ENCODE results near the gene AFAP1. TPM values are rescaled to one million over a fixed set of nuclear protein-coding genes. Genes with fewer than 3 reads are reported as not detected.
A peak's percentile ranks its signal among the peaks of the same experiment; 100 is the strongest.
"Not testable (repeated sequence)": the region's sequence is repeated elsewhere in the genome, so short reads cannot be mapped to it uniquely, and the experiment has no call there.

The AFAP1 gene
- total RNA-seq, 1 donor from 2014 or later, result 30.8 TPM

DNA sequence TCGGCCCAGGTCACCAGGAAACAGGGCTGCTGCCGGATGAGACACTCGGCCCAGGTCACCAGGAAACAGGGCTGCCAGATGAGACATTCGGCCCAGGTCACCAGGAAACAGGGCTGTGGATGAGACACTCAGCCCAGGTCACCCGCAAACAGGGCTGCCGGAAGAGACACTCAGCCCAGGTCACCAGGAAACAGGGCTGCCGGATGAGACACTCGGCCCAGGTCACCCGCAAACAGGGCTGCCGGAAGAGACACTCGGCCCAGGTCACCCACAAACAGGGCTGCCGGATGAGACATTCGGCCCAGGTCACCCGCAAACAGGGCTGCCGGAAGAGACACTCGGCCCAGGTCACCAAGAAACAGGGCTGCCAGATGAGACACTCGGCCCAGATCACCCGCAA, 21.5 kb downstream of the AFAP1 start:
- DNase-seq (ENCODE audit: low read depth), result not testable (repeated sequence)

DNA sequence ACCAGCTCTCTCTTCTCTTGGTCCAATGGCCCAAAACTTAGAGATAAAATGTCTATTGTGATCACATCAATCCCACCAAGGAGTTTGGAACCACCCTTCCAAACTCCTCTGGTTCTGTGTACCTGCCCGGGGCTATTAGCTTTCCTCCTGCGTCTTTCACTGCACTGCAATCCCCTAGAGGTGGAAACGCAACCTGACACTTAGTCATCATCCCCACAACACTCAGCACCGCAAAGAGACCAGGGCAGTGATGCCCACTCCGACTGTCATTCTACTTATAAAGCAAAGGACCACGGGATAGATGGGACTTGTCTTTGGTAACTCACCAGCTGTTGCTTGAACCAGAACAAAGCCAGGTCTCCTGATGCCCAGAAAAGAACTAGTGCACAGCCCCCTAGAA, 22.0 kb downstream of the AFAP1 start:
- DNase-seq (ENCODE audit: low read depth), result peak; percentile 37

DNA sequence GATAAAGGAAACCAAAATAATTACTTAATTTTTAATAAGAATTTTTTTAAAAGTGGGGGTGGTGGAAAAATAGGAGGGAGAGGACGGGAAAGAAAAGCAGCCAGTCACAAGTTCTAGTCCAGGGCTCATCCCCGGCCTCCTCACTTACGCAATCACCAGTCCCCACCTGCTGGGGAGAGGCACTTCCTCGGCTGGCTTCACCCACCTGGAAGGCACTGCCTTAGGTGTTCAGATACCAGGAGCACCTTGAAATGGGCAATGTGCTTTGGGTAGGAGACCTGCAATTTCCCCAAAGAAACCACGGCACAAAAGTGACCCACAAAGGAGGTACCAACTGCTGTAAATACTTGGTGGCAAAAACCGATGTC, 23.8 kb downstream of the AFAP1 start:
- no peak for DNase-seq (ENCODE audit: low read depth)

DNA sequence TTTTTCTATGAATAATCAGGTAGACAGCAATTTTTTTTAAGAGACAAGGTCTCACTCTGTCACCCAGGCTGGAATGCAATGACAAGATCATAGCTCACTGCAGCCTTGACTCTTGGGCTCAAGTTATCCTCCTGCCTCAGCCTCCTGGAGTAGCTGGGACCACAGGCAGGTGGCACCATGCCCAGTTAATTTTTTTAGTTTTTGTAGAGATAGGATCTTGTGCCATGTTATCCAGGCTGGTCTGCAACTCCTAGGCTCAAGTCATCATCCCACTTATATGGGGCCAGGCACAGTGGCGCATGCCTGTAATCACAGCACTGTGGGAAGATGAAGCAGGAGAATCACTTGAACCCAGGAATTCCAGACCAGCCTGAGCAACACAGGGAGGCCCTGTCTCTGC, 26.8 kb downstream of the AFAP1 start:
- DNase-seq (ENCODE audit: low read depth), result no peak

DNA sequence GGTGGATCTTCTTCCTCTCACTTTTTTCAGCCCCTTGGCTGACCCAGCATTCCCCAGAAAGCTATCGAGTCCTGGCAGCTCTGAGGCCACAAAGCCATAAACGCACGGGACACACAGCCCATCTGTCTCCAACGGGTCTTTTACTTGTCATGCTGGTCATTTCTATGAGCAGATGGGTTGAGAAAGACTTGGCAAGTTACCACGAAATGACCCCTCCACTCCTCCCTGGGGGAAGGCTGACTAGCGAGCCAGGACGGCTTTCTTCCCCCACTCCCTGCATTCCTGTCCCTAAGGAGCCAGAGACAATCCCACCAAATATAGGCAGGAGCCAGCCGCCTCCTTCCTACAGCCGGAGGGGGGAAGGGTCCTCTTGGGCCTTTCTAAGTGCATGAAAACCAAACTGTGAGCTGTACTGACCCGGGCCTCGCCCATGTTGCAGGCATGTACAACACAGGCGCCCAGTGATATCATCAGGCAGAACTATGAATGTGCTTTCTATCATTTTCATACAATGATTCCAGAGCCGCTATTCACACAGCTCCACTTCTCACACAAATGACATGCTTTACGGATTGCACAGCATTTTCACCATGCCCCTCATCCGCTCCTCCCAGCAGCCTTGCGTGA, 28.6 kb downstream of the AFAP1 start:
- peak; percentile 95 for DNase-seq (ENCODE audit: low read depth)

DNA sequence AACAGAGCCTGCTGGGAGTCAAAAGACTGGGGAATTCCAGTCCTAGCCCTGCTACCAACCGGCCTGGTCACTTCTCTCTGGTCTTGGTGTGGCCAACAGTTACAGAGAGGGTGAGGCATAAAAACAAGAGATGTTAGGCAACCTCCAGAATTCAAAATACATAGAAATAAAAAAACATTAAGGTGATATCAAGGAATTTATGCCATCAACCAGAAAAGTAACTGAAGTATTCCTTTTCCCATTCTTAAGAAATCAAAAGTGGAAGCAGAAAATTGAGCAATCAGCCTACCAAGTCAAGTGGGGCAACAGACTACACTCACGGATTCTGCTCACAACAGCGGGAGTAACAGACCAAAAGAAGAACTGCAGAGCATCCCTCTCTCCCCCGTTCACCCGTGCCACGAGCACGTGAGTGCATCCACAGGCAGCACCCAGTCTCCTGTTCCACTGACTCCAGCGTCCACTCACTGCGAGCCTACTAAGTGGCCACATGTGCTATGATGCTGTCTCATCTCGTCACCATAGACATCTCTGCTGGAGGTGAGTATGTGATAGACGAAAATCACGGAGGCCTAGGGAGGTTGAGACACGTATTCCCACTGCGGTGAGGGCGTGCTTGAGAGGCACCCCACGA, 29.3 kb downstream of the AFAP1 start:
- peak; percentile 52 for DNase-seq (ENCODE audit: low read depth)

DNA sequence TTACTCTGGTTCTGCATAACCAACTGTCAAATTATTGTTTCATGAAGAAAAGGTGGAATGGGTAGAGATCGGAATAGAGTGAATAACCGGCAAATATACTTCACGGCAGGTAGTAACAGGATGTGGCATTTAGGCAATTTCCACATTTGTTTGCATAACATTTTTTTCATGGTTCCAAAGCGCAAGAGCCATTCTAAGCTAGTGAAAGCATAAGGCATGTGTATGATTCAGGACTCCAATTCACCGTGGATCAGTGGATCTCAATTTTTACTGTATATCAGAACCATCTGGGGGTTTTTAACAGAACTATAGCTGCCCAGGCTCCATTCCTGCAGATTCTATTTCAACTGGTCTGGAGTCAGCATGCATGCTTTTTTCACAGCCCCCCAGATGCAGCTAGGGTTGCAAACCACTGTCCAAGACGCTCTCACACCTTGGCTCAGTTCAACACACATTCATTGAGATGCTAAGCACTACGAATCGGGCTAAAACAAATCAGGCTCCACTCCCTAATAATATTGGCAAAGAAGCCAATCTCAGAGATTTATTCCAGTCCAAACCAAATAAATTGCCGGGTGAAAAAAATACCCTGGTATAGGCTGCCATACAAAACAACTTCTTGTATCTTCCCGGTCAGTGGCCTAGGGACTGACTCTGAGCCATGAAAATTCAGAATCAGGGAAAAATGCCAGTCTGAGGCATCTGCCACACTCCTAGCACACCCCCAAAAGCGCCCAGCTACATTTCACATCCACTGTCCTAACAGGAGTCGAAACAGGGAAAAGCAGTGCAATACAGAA, 30.0 kb downstream of the AFAP1 start:
- no peak for DNase-seq (ENCODE audit: low read depth)

DNA sequence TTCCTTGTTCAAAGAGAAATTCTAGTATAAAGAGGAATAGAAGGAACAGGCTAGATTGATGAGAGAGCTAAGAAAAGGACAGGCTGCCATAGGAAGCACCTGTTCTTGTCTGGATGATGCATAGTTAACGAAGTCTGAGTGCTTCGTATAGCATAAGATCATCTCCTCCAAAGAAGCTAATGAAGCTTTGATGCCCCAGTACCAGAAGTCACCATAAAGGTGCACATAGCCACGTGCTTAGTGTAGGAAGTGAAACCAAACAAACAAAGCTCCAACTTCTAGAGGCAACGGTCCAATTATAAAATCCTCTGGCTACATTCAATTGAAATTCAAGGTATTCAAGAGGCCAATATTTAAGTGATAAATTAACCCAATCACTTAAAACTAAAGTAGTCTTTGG, 31.0 kb downstream of the AFAP1 start:
- no peak for DNase-seq (ENCODE audit: low read depth)

DNA sequence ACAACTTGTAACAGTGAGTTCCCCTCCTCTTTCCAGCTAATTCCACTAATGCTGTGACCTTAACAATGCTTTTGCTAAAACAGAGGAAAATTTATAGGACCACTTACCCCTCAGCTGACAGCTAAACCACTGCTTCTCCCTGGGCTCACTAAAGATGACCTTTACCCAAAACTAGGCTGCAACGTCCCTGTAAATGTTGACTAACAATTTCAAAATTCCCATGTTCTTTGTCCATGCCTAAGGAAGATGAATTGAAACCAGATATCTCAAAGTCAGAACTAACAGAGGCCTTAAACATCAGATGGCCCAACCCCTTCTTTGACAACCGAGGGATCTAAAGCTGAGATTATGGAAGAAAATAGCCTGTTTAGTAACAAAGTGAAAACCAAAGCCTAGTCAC, 32.5 kb downstream of the AFAP1 start:
- DNase-seq (ENCODE audit: low read depth), result no peak

DNA sequence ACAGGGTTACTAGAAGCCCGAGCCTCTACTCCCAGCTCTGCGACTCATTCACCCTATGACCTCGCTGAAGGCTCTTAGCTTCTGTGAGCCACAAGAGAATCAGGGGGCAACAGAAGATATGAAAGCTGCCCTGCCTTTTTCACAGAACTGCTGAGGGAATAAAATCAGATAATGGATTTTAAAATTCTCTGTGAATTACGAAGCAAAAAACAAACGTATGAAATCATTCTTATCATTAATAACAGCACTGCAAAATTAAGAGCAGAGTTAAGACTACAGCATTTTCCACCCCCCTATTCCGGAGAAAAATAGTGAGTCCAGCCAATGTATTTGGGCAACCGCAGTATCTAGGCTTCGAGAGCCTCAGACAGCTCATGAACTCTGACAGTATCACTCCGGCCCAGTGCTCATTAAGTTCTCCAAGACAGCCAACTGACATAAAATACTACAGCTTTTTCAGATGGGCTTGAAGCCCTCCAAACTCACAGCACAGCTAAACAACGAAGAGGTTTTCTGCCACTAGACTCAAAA, 33.4 kb downstream of the AFAP1 start:
- DNase-seq (ENCODE audit: low read depth), result no peak

DNA sequence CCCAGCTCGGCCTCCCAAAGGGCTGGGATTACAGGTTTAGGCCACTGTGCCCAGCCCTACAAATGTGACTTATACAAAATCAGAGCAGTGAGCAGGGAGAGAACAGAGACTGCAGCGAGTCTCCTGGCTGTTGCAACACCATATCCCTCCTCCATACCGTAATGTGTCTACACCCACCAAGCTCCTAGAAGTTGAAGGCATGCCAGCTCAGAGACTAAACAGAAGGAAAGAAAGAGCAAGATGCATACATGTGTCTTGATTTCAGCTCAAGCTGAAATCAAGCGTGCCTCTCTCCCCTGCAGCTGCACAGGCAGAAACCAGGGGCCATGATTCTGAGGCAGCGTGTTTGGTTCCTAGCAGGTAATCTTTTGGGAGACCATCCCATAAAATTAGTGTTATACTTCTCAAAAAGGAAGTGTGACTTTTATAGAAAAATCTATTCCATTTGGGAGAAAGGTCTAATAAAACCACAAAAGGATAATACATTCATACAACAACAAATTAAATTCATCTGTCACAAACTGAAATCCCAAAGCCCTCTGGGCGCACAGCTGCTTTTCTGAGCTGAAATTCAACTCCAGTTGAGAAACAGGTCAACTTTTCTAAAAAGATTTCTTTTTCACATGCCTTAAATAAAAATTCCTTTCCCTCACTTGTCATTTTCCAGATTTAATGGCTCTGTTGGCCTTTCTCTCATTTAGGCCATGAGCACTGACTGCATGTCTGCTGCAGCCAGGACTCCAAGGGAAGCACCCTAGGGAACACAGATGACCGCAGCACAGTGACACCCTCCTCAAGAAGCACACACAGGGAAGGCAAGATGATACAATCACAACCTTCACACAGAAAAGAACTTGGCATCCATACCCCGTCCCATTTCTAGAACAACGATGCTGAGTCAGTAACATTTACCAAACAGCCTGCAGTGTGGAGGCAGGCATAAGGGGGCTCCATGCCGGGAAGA, 34.4 kb downstream of the AFAP1 start:
- DNase-seq (ENCODE audit: low read depth), result peak; percentile 70

DNA sequence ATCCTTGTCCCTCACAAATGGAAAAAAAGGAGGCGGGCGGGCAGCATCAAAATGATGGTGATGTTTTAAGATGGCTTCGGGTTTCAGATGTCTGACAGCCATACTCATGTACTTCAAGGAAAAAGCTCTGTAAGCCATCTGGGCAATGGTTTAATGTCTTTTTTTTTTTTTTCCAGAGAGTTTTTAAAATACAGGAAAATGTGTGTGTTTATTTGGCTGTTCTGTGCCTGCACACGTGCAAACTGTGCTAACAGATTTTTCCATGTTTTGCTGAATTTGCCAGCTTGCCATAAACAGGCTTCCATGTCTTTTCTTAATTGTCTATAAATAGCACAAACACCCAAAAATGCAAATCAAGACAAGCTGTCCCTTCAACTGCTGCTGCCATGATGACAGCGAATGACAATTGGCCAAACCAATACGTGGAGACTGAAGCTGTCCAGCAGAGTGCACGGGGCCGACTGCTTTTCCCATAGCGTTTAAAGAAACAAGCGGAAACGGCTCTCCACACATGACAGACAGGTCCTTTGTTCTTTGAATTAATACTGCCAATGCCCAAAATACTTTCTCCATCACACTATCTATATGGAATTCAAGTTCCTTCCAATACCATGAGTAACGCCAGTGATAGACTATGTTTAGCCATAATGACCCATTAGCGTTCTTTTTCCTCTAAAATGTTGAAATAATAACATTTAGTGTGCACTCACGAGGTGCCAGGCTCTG, 35.7 kb downstream of the AFAP1 start:
- peak; percentile 51 for DNase-seq (ENCODE audit: low read depth)

DNA sequence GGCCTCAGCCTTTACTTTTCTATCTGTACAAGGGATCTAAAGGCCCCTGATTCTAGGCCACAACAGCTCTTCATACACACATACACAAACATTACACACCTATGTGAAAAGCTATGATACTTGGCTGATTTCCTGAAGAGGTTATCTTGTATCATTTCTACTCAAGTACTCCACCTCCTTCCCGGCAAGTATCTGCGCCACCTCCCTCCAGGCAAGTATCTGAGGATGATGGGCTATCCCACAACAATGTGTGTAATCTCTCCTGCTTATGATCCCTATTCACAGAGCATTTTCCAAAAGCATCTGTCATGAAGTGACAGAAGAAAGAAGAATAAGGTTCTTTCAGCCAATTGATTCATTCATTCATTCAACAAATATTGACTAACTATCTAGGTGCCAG, 36.8 kb downstream of the AFAP1 start:
- DNase-seq (ENCODE audit: low read depth), result no peak

DNA sequence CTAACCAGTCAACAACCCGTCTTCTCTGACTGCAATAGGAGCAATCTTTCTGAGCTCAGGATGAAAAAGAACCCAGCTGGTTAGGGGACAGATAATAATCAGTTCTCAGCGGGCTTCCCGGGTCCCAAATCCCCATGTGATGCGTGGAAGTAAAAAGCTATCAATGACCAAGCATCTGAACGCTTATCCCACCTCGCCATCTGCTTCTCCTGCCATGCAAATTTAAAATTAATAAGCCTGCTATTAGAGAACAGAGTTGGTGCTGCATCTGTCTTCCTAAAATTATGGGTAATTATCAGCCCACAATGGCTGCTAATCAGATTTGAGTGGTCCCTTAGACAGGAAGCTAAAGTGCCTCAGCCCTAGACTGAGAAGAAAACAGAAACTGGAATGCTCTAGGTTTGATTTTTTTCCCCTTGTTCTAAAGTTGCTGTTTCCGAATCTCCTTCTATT, 37.5 kb downstream of the AFAP1 start:
- no peak for DNase-seq (ENCODE audit: low read depth)

DNA sequence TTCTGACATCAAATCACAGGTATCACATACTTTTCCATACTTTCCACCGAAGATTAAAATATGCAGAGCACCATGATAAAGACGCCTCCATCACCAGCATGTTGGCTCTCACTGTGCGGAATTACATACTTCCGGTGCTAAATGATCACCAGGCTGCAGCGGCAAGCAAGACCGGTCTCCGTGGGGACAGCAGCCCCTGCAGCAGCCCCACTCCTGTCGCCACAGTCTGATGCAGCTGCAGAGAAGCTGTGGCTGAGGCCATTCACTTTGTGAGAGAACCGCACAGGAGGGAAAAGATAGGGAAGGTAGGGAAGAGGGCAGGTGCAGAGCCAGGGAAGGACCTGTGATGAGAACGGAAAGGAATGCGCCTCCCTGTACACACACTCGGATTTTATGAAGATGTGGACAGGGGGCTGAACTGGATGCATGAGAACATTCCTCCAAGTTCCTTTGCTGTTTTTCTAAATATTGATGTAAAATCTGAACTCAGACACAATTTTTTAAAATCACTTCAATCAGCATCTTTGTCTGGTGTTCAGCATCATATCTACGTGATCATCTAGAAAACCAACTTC, 38.3 kb downstream of the AFAP1 start:
- no peak for DNase-seq (ENCODE audit: low read depth)

DNA sequence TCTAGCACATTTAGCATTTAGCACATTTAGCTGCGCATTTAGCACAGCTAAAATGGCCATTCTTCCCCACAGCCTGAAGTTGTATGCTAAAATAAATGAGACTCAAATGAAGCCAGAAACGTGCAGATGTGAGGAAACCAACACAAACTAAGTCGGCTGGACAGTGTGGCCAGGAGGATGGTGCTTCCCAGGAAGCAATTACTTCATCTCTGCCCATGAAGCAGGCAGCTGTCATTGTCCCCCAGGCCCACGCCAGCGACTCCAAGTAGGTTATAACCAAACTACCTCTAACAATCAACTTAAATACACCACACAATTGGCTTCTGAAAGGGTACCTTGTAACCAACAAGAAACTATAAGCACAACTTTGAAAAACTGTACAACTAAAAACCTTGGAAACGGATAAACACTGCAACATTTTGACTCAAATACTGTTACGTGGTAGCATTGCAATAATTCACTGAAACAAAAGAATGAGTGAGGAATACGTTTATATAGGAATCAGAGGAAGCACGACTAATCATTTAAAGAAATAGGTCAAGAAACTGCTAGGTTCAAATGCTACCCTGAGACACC, 39.2 kb downstream of the AFAP1 start:
- no peak for DNase-seq (ENCODE audit: low read depth)

DNA sequence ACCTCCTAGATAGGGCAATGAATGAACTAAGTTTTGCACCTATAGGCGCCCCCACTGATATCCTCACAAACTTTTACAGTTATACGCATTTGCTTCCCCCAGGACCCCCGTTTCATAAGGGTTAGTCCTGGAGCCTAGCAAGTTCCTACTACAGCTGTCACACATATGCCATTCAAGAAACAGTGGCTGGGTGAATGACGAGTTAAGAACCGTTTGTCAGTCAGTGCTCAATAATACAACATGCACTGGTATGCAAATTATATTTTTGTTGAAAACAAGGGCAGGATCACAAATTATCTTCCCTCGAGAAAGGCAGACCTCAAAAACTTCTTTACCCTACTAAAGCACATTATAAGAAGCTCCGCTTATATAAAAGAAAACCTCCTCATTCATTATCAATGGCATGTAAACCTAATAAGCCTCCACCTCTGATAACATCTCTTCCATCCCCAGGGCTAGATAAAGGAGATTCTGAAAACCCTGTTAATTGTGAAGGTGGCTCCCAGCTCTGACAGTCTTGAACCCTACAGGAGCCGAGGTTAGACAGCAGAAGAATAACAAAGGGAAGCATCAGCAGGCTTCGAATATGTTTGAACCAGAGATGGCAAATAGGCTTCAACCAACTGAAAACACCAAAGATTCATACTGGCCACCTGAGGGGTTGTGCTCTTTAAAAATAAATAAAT, 40.3 kb downstream of the AFAP1 start:
- DNase-seq (ENCODE audit: low read depth), result no peak

DNA sequence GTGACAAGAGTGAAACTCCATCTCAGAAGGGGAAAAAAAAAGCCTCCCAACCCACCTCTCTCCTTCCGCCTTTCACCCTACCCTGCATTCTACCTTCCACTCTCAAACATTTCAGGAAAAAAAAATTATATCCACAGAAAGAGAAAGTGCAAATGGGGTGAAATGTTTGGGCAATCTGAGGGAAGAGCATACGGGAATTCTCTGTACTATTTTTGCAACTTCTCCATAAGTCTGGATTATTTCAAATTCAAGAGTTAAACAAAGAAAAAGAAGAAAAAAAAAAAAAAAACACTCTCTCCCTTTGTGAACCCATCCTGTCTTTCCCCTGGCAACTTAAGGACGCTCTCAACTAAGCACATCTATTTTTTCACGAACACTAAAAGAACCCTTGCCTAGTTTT, 41.3 kb downstream of the AFAP1 start:
- no peak for DNase-seq (ENCODE audit: low read depth)

DNA sequence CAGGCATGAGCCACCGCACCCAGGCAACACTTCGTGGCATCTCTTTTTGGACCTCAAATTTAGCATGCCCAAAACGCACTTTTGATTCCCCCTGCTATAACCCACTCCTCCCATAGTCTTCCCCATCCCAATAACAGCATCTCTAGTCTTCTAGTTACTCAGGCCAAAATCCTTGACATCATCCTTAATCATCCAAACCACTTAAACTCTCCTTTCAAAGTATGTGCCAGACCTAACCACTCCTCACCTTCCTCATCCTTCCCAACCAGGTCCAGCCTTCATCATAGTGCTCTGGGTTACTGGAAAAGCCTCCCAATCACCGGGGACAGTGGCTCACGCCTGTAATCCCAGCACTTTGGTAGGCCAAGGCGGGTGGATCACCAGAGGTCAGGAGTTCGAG, 41.9 kb downstream of the AFAP1 start:
- DNase-seq (ENCODE audit: low read depth), result no peak

Data from myocyte (in vitro differentiated cells).